GM19468 (cell line): ENCODE data around the gene PSMC2.

ENCODE experiments used
- ATAC-seq: cut with Tn5 transposase; IDR thresholded peaks from one replicate; pipeline ENCODE4 v1.9.1; 2021; ENCODE audit warnings: mild to moderate bottlenecking, moderate library complexity, moderate number of reproducible peaks; ENCODE audit not compliant: unreplicated experiment; ENCODE audit errors: extremely low read depth

PSMC2 gene

GRCh38 chr7:103418241-103418640 is 70.8 kb downstream of the PSMC2 start:
- ATAC-seq = no peak
